Endometrial microvascular endothelial cells (primary cell): ENCODE results near the gene HMGB1. TPM values are rescaled to one million over a fixed set of nuclear protein-coding genes. Genes with fewer than 3 reads are reported as not detected.

Experiments
- in situ Hi-C: cut with HindIII; loops from 2 replicates; pipeline ENCODE4 v1.10.0; 2017; ENCODE audit warnings: low sequenced_read_pairs, low pct_unique_long_range_greater_than_20kb; ENCODE audit errors: inconsistent ontology term
- total RNA-seq: library from RNA; depleted of rRNA; stranded (reverse); fragments of >200 nt; gene quantifications from one replicate; pipeline ENCODE4 v1.2.3, GENCODE V29; 2015; ENCODE audit errors: inconsistent ontology term

The HMGB1 gene
- 600 TPM for total RNA-seq

GRCh38 chr13:30465593-30466357, at the start of gene HMGB1:
Gene HMGB1 (minus strand): TSS chr13:30465936. CDS start chr13:30463680, 2,256 bp downstream.
- in situ Hi-C loops = loop anchor here (10.0 kb wide), 1 partner anchor 329 kb away; no protein-coding TSS in a partner anchor

- in situ Hi-C loops = no loop called here
These were observed 45.2 kb upstream of the HMGB1 start for GRCh38 chr13:30510811-30511371.

GRCh38 chr13:30510091-30510490, 44.4 kb upstream of the HMGB1 start:
- in situ Hi-C loops = no loop called here

- in situ Hi-C loops = no loop called here
These were observed 43.7 kb upstream of the HMGB1 start for GRCh38 chr13:30509254-30510050.

GRCh38 chr13:30504081-30504480, 38.3 kb upstream of the HMGB1 start:
- in situ Hi-C loops = no loop called here

- in situ Hi-C loops = no loop called here
These were observed 36.5 kb upstream of the HMGB1 start for GRCh38 chr13:30502237-30502636.

- in situ Hi-C loops = no loop called here
These were observed 33.6 kb upstream of the HMGB1 start for GRCh38 chr13:30499338-30499737.

GRCh38 chr13:30496147-30496546, 30.4 kb upstream of the HMGB1 start:
- in situ Hi-C loops = no loop called here

- in situ Hi-C loops = no loop called here
These were observed 30.0 kb upstream of the HMGB1 start for GRCh38 chr13:30495746-30496145.

GRCh38 chr13:30493658-30494381, 28.1 kb upstream of the HMGB1 start:
- in situ Hi-C loops = no loop called here

GRCh38 chr13:30487075-30487470, 21.3 kb upstream of the HMGB1 start:
- in situ Hi-C loops = no loop called here

GRCh38 chr13:30486230-30487074, 20.7 kb upstream of the HMGB1 start:
- in situ Hi-C loops = no loop called here

- in situ Hi-C loops = no loop called here
These were observed 15.6 kb upstream of the HMGB1 start for GRCh38 chr13:30481241-30481760.

- in situ Hi-C loops = no loop called here
These were observed 14.7 kb upstream of the HMGB1 start for GRCh38 chr13:30480292-30480950.

- in situ Hi-C loops = no loop called here
These were observed 14.1 kb upstream of the HMGB1 start for GRCh38 chr13:30479883-30480219.

- in situ Hi-C loops = no loop called here
These were observed 13.6 kb upstream of the HMGB1 start for GRCh38 chr13:30479154-30479882.
